HG02588 (cell line): ENCODE results near the gene THOP1.

Experiments used
- ATAC-seq: cut with Tn5 transposase; IDR thresholded peaks from one replicate; pipeline ENCODE4 v1.9.1; 2021; ENCODE audit warnings: mild to moderate bottlenecking, moderate library complexity; ENCODE audit not compliant: unreplicated experiment

THOP1 gene

DNA sequence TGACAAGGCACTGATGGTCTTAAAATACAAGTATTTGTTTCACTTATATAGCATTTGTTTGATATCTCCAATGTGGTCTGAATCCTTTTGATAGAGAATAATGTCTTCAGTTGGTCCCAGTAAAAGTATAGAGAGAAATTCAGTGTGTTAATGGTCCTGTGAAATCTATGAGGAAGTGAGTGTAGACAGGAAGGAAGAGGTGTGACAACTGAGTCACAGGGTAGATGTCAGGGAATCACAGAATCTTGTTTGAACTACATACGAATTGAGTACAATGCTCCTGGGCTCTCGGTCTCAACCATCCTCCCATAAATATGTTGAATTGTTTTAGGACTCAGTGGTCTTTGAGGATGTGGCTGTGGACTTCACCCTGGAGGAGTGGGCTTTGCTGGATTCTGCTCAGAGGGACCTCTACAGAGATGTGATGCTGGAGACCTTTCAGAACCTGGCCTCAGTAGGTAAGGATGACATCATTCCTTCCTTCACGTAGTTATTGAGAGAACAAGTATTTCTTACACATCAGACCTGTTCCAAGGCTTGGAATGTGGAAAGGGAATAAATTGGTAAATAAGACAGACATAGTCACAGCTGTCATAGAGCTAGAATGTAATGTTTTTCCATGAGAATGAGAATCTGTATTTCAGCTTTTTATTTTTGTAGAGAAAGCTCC lies 65.1 kb downstream of the THOP1 start:
- ATAC-seq: no peak

- ATAC-seq: no peak
Observed at GRCh38 chr19:2852598-2852997, 67.3 kb downstream of the THOP1 start.

GRCh38 chr19:2853015-2853606 lies 67.8 kb downstream of the THOP1 start:
- no peak for ATAC-seq

GRCh38 chr19:2854849-2855248 lies 69.5 kb downstream of the THOP1 start:
- no peak for ATAC-seq

DNA sequence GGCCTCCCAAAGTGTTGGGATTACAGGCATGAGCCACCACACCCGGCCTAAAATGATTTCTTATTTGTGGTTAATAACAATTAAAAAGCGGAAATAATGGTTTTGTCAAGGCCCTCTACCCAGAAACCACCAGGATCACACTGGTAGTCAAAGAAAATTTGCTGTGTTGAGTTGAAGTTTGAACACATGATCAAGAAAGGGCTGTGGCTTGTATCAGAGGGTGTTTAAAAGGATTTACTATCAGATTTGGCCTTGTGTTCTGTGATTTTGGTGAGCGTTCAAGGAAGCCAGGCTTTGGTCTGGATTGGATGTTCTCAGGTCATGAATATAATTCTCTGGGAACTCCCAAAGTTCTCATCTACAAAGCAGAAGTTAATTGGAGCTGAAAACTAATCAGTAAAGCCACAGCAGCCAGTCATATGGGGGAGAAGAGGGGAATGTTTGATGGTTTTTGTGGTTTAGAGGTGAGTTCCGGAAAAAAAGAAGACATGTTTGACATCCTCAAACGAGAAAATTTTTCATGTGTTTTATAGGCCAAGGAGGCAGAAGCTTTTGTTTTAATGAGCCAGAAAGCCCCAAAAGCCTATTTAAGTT lies 71.3 kb downstream of the THOP1 start:
- ATAC-seq: no peak

GRCh38 chr19:2858864-2859263 lies 73.6 kb downstream of the THOP1 start:
- ATAC-seq: no peak

- ATAC-seq: no peak
Observed at GRCh38 chr19:2863816-2864215, 78.5 kb downstream of the THOP1 start.
